Osteocyte (in vitro differentiated cells): Measurements from ENCODE around the gene SCAPER. TPM values are rescaled to one million over a fixed set of nuclear protein-coding genes. Genes with fewer than 3 reads are reported as not detected.
"Not testable (repeated sequence)": the region's sequence is repeated elsewhere in the genome, so short reads cannot be mapped to it uniquely, and the experiment has no call there.

Experiments used
- DNase-seq: peaks from one replicate; pipeline ENCODE4 v3.0.0; 2021; ENCODE audit warnings: mixed read lengths; ENCODE audit not compliant: unreplicated experiment; ENCODE audit errors: extremely low spot score
- H3K27ac Mint-ChIP-seq: one replicate; pipeline ENCODE4 v1.8.0; 2021; ENCODE audit warnings: mild to moderate bottlenecking, mixed read lengths; ENCODE audit not compliant: unreplicated experiment
- H3K27me3 Mint-ChIP-seq: one replicate; pipeline ENCODE4 v1.8.0; 2021; ENCODE audit warnings: mixed read lengths; ENCODE audit not compliant: unreplicated experiment
- H3K36me3 Mint-ChIP-seq: one replicate; pipeline ENCODE4 v1.8.0; 2021; ENCODE audit warnings: mixed read lengths; ENCODE audit not compliant: unreplicated experiment
- H3K4me1 Mint-ChIP-seq: one replicate; pipeline ENCODE4 v1.8.0; 2021; ENCODE audit warnings: mixed read lengths; ENCODE audit not compliant: unreplicated experiment
- H3K4me3 Mint-ChIP-seq: one replicate; pipeline ENCODE4 v1.8.0; 2021; ENCODE audit warnings: mild to moderate bottlenecking, moderate library complexity, mixed read lengths; ENCODE audit not compliant: unreplicated experiment
- H3K9me3 Mint-ChIP-seq: one replicate; pipeline ENCODE4 v1.8.0; 2021; ENCODE audit warnings: mixed read lengths; ENCODE audit not compliant: unreplicated experiment
- CTCF ChIP-seq: fragments of 200-600 bp; sonication (generic); IDR thresholded peaks from 2 replicates; pipeline ENCODE4 v1.5.0; 2021; ENCODE audit warnings: antibody characterized with exemption, mild to moderate bottlenecking, moderate library complexity
- total RNA-seq: library from RNA; stranded (reverse); gene quantifications from 2 replicates; pipeline ENCODE4 v1.2.1, GENCODE V29; 2021

The SCAPER gene
- total RNA-seq, 1 donor from 2014 or later = 20.0 TPM

GRCh38 chr15:76447728-76448441, 457.3 kb downstream of the SCAPER start:
- Mint-ChIP-seq H3K27ac (no peak overlapping the region), H3K4me3 (no peak overlapping the region), H3K4me1 (no peaks in the 10 kb centered on the region), H3K9me3 (no peaks in the 10 kb centered on the region), H3K27me3 (no peaks in the 10 kb centered on the region), H3K36me3 (no peaks in the 10 kb centered on the region)
- no peak for DNase-seq
- TF ChIP-seq CTCF = no peak

- Mint-ChIP-seq H3K36me3 (no peaks in the 10 kb centered on the region), H3K9me3 (no peaks in the 10 kb centered on the region), H3K4me3 (no peak overlapping the region), H3K4me1 (peaks cover 2% of the 10 kb centered on the region), H3K27ac (no peak overlapping the region), H3K27me3 (no peaks in the 10 kb centered on the region)
- TF ChIP-seq CTCF = no peak
- no peak for DNase-seq
Measured at GRCh38 chr15:76440441-76440840, 464.7 kb downstream of the SCAPER start.

- Mint-ChIP-seq H3K36me3 (no peaks in the 10 kb centered on the region), H3K9me3 (no peaks in the 10 kb centered on the region), H3K4me1 (peaks cover 2% of the 10 kb centered on the region), H3K4me3 (no peak overlapping the region), H3K27ac (no peak overlapping the region), H3K27me3 (no peaks in the 10 kb centered on the region)
- no peak for DNase-seq
- no peak for TF ChIP-seq CTCF
Measured at GRCh38 chr15:76439542-76439941, 465.6 kb downstream of the SCAPER start.

- Mint-ChIP-seq H3K27me3 (no peaks in the 10 kb centered on the region), H3K36me3 (peaks cover 7% of the 10 kb centered on the region), H3K9me3 (no peaks in the 10 kb centered on the region), H3K4me3 (no peak overlapping the region), H3K4me1 (peaks cover 3% of the 10 kb centered on the region), H3K27ac (no peak overlapping the region)
- DNase-seq = no peak
- TF ChIP-seq CTCF = no peak
Measured at GRCh38 chr15:76433798-76434400, 471.2 kb downstream of the SCAPER start.

GRCh38 chr15:76433036-76433435, 472.1 kb downstream of the SCAPER start:
- not testable (repeated sequence) for H3K4me3 Mint-ChIP-seq

More at GRCh38 chr15:76433036-76433435, 472.1 kb downstream of the SCAPER start:
- not testable (repeated sequence) for H3K27ac Mint-ChIP-seq, DNase-seq, H3K4me1 Mint-ChIP-seq, H3K36me3 Mint-ChIP-seq, H3K9me3 Mint-ChIP-seq, H3K27me3 Mint-ChIP-seq
